ENCODE measurements around the gene HECTD4. TPM values are rescaled to one million over a fixed set of nuclear protein-coding genes. Genes with fewer than 3 reads are reported as not detected.
"Not testable (repeated sequence)": the region's sequence is repeated elsewhere in the genome, so short reads cannot be mapped to it uniquely, and the experiment has no call there.

The HECTD4 gene
- total RNA-seq, 1 donor from 2014 or later: 113 TPM

GRCh38 chr12:112353393-112353792, 28.8 kb downstream of the HECTD4 start:
- no peak for DNase-seq

GRCh38 chr12:112352921-112353320, 29.3 kb downstream of the HECTD4 start:
- no peak for DNase-seq

GRCh38 chr12:112350593-112351592, 31.3 kb downstream of the HECTD4 start:
- no peak for DNase-seq

GRCh38 chr12:112349431-112349830, 32.8 kb downstream of the HECTD4 start:
- DNase-seq: no peak

GRCh38 chr12:112348926-112349325, 33.3 kb downstream of the HECTD4 start:
- DNase-seq: not testable (repeated sequence)

GRCh38 chr12:112347581-112347982, 34.6 kb downstream of the HECTD4 start:
- DNase-seq: no peak

- DNase-seq: no peak
Observed at GRCh38 chr12:112346194-112346593, 36.0 kb downstream of the HECTD4 start.

GRCh38 chr12:112344220-112344619, 38.0 kb downstream of the HECTD4 start:
- no peak for DNase-seq

- no peak for DNase-seq
Observed at GRCh38 chr12:112342587-112342986, 39.6 kb downstream of the HECTD4 start.

GRCh38 chr12:112341046-112341825, 41.0 kb downstream of the HECTD4 start:
- DNase-seq: no peak

- DNase-seq: no peak
Observed at GRCh38 chr12:112340230-112340629, 42.0 kb downstream of the HECTD4 start.

GRCh38 chr12:112334999-112335398, 47.2 kb downstream of the HECTD4 start:
- not testable (repeated sequence) for DNase-seq

- no peak for DNase-seq
Observed at GRCh38 chr12:112333019-112333418, 49.2 kb downstream of the HECTD4 start.

GRCh38 chr12:112331886-112332285, 50.3 kb downstream of the HECTD4 start:
- DNase-seq: no peak

GRCh38 chr12:112330706-112331105, 51.5 kb downstream of the HECTD4 start:
- no peak for DNase-seq

GRCh38 chr12:112328456-112329124, 53.6 kb downstream of the HECTD4 start:
- no peak for DNase-seq

- no peak for DNase-seq
Observed at GRCh38 chr12:112327209-112327938, 54.9 kb downstream of the HECTD4 start.

- no peak for DNase-seq
Observed at GRCh38 chr12:112325622-112326207, 56.5 kb downstream of the HECTD4 start.

- no peak for DNase-seq
Observed at GRCh38 chr12:112325157-112325556, 57.1 kb downstream of the HECTD4 start.

GRCh38 chr12:112322882-112323547, 59.2 kb downstream of the HECTD4 start:
- no peak for DNase-seq

GRCh38 chr12:112322441-112322840, 59.8 kb downstream of the HECTD4 start:
- no peak for DNase-seq
